Measurements from ENCODE around the gene CD99.

- TF ChIP-seq CTCF (IDR thresholded peaks at IDR 0.05) (no peak), POLR2AphosphoS5 (IDR thresholded peaks at IDR 0.05) (no peak), POLR2A (IDR thresholded peaks at IDR 0.05) (no peak)
Measured at GRCh38 chrX:2642791-2643190, 48.3 kb upstream of the CD99 start.
